HG03432 (cell line): ENCODE results near the gene IFNL4.

Experiments
- ATAC-seq: cut with Tn5 transposase; IDR thresholded peaks from one replicate; pipeline ENCODE4 v1.9.1; 2021; ENCODE audit warnings: mild to moderate bottlenecking, moderate library complexity; ENCODE audit not compliant: unreplicated experiment

IFNL4 gene

DNA sequence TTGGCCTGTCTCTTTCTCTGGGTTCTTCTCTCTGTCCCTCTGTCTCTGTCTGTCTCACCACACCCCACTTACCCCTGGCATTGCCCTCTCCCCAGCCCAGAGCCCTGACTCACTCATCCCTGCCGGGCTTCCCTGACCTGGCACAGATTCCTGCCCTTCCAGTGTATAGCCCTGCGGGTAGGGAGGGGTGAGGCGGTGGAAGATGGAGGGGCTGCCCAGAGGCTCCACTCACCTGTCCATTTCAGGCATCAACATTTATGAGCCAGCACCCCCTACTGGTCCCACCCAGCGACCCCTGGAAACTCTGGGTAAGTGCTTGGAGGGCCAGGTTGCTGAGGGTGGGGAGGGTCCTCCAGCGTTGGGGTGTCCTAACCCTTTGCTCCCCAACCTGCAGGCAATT lies 50.8 kb downstream of the IFNL4 start:
- no peak for ATAC-seq

DNA sequence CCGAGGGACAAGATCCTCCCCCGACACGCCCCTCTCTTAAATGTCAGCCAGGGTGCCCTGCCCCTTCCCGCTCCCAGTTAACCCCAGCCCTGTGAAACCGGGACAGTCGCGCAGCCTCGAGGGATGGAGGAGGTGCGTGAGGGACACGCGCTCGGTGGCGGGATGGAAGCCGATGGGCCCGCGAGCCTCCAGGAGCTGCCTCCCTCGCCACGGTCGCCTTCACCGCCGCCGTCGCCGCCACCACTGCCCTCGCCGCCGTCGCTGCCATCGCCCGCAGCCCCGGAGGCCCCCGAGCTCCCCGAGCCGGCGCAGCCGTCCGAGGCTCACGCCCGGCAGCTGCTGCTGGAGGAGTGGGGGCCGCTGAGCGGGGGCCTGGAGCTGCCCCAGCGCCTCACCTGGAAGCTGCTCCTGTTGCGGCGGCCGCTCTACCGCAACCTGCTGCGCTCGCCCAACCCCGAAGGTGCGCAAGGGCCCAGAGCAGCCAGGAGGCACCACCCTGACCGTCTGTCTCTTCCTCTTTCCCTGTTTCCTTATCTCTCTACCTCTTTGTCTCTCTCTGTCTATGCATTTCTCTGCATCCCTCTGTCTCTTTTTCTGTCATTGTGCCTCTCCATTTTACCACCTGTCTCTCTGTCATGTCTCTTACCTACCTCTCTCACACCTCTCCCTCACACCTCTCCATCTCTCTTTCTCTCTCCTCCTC lies 51.6 kb downstream of the IFNL4 start, which contains the start of gene NCCRP1:
Gene NCCRP1 (plus strand): TSS at position 105 of the 703 bp plus-strand sequence. CDS start 19 bp downstream, at position 124.
- ATAC-seq = no peak

DNA sequence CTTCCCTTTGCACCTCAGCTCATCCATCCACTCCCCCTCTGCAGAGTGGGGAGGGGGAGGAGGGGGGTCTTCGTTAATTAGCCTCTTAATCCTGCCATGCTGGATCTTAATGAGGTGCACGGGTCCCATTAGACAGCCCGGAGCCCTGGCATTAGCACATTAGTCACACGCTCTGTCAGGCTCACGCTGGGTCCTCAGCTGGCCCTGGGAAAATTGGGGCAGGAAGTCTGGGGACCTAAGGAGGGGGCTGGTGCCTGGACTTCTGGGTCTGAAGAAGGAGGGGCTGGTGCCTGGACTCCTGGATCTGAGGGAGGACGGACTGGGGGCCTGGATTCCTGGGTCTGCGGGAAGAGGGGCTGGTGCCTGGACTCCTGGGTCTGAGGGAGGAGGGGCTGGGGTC lies 52.3 kb downstream of the IFNL4 start:
- no peak for ATAC-seq
